HG03025 (cell line): ENCODE data around the gene SH3RF3.

ENCODE experiments used
- ATAC-seq: cut with Tn5 transposase; IDR thresholded peaks from one replicate; pipeline ENCODE4 v1.9.1; 2021; ENCODE audit warnings: mild to moderate bottlenecking, moderate library complexity; ENCODE audit not compliant: unreplicated experiment, low FRiP score

Gene SH3RF3

GRCh38 chr2:109419171-109419756, 290.3 kb downstream of the SH3RF3 start:
- ATAC-seq, result no peak

- no peak for ATAC-seq
Measured at GRCh38 chr2:109419960-109420370, 291.0 kb downstream of the SH3RF3 start.

DNA sequence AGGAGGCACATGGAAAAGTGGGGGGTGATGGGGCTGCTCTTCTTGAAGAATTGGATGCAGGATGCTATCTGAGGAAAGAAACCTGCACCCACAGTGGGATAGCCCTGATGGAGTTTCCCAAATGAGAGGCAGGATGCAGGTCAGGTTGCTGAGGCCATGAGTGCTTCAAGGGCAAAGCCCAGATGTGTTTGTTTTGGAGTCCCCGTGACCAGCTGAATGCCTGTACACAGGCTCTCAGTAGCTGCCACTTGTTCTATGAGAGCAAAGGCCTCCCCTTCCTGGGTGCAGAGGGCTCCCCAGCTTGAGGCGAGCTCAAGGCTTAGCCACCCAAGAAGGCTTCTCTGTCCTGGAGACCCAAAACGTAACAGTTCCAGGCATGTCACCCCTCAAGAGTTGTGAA, 292.1 kb downstream of the SH3RF3 start:
- no peak for ATAC-seq

DNA sequence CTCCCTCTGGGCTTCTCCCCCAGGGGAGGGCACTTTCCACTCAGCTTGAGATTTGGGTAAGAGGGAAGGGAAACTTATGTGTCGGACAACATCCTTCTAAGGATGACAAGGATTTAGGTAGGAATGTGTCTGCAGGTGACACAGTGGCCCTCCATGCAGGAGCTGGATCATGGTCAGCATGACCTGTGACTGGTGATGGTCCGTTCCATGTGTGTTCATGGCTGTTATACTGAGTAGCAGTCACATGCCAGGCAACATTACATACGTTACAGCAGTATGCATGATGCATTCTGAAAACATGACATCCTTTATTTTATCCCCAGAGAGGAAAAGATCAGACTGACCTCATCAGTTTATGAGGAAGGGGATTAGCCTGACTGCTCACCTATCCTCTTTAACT, 292.6 kb downstream of the SH3RF3 start:
- ATAC-seq, result no peak

GRCh38 chr2:109422071-109422757, 293.2 kb downstream of the SH3RF3 start:
- no peak for ATAC-seq

DNA sequence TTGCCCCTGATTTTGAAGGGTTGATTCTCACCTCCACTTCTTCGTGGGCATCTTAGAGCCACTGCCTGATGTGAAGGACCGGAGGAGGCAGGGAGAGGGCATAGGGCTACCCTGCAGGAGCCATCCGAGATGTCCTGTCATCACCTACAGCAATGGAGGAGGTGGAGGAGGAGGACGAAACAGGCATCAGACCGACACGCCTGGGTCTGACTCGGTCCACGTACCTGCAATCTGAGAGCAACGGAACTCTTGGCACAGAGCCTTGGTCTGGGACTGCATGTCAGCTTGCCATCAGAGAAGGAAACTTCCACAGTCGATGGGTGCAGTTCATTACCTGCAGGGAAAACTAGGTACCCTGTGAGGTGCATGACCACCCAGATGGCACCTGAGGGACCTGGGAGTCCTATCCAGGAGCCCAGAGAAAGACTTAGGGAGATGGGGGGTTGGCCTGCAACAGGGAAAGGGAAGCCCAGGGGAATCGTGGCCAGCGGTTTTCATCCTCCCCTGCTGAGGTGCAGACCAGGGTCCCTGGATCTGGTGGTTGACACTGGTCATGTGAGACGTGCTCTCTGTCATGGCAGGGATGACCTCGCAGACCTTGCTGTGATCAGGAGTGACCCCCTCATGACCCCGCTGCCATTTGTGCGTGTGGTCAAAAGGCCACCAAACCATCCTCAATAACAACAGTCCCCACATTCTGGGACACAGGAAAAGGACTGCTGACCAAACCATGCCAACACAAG, 293.9 kb downstream of the SH3RF3 start:
- ATAC-seq, result no peak

DNA sequence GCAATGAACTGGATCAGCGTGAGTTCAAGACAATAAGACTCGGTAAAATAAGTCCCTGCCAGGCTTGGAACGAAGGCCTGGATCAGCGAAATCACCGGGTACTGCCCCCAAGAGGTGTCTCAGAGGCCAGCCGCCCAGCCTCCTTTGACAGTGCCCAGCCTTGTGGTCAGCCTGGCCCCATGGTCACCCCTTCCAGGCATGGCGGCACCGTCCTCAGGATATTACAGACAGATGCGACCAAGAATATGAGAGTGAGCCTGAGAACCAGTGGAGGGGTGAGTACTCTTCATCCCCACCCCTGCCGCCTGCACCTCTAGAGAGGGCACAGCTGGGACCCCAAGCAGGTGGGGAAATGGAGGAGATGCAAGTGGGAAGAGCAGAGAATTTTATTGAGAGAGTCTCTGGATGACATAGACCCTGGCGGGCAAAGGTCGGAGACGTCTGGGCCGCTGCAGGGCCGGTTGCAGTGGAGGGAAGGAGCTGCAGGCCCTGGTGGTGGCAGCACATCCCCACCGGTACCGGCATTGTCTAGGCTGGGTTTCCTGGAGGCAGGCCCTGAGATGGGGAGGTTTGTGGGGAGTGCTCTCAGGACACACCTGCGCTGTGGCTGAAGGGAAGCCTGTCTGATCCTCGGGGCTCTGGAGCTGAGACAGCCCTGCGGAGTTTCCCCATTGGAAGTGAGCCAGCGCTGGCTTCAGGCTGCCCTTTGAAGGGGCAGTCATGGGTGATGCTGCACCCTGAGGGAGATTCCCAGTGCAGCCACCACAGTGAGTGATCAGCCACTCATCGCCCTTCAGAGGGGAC, 294.8 kb downstream of the SH3RF3 start:
- ATAC-seq, result no peak

DNA sequence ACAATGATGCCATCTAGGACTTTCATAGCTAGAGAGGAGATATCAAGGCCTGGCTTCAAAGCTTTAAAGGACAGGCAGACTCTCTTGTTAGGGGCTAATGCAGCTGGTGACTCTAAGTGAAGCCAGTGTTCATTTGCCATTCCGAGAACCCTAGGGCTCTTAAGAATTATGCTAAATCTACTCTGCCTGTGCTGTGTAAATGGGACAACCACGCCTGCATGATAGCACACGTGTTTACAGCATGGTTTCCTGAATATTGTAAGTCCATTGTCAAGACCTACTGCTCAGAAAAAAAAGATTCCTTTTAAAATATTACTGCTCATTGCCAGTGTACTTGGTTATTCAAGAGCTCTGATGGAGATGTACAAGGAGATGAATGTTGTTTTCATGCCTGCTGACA, 296.4 kb downstream of the SH3RF3 start:
- ATAC-seq, result no peak

- no peak for ATAC-seq
Measured at GRCh38 chr2:109427661-109428091, 298.7 kb downstream of the SH3RF3 start.

- no peak for ATAC-seq
Measured at GRCh38 chr2:109428281-109428680, 299.3 kb downstream of the SH3RF3 start.

- no peak for ATAC-seq
Measured at GRCh38 chr2:109428841-109429566, 300.0 kb downstream of the SH3RF3 start.

GRCh38 chr2:109429567-109430328, 300.7 kb downstream of the SH3RF3 start:
- no peak for ATAC-seq

DNA sequence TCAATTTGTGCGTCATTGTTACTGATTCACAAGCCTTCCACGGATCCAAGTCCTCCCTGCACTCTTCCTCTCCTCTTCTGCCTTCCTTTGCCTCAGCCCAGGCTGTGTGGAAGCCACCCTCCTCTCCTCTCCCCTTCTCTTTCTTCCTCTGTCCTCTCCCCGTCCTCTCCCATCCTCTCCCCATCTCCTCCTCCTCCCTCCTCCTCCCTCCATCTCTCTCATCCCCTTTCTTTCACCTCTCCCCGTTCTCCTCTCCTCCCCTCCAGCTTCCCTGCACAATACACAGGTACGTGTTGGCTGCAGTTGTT, 301.3 kb downstream of the SH3RF3 start:
- no peak for ATAC-seq

- ATAC-seq, result no peak
Measured at GRCh38 chr2:109432421-109432820, 303.4 kb downstream of the SH3RF3 start.

GRCh38 chr2:109433486-109433885, 304.5 kb downstream of the SH3RF3 start:
- no peak for ATAC-seq

GRCh38 chr2:109433926-109434325, 304.9 kb downstream of the SH3RF3 start:
- no peak for ATAC-seq

GRCh38 chr2:109434351-109434750, 305.3 kb downstream of the SH3RF3 start:
- ATAC-seq, result no peak

GRCh38 chr2:109435066-109435690, 306.2 kb downstream of the SH3RF3 start:
- no peak for ATAC-seq

- ATAC-seq, result no peak
Measured at GRCh38 chr2:109435901-109436598, 307.0 kb downstream of the SH3RF3 start.
